SKM-1 treated with dmso at 0.1 percent for 144 hours (cell line): Measurements from ENCODE around the gene VCP.

Source experiments
- DNase-seq: peaks from one replicate; lab custom pipeline; 2025; ENCODE audit not compliant: unreplicated experiment; lab: John Stamatoyannopoulos, UW

VCP gene

DNA sequence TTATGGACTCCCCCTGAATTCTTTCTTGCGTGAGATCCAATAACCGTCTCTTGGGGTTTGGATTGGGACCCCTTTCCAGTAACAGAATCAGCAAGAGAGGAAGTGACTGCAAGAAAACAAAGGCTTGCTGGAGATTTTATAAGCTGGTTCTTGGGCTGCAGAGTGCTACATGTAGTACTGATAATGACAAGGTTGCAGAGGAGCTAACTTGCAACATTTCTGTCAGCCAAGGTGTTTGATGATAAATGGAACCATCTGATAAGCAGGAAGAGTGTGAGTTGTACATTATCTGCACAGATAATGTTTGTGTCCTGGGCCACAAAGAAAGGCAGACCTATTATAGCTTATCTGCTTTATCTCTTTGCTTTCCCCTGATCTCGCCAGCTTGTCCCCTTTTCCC is 45.8 kb downstream of the VCP start:
- no peak for DNase-seq

DNA sequence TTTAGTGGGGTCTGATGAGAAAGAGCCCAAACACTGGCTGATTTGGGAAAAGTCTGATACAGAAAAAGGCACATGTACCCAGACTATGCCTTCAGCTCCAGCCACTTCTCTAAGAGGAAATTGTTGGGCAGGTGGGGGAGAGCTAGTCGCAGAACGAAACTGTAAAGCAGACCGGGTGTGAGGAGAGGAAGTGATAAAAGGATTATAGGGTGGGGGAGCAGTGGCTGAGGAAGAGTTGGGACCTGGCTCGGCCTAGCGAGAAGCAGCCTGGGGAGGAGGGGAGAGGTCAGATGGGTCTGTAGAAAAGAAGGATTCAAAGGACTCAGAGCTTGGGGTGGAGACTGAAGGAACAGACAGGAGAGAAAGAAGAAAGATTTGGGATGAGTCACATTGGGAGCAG is 49.0 kb downstream of the VCP start:
- DNase-seq, result peak; percentile 63

DNA sequence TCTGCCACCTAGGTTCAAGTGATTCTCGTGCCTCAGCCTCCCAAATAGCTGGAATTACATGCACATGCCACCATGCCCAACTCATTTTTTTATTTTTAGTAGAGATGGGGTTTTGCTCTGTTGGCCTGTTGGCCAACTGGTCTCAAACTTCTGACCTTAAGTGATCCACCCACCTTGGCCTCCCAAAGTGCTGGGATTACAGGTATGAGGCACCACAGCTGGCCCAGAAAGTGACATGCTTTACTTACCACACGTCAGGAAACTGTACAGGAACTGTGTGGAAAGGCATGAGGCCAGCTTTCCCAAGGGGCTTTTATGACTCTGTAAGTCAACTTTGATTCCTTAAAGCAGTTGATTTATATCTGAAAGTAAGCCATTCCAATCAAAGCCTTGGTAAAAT is 57.9 kb downstream of the VCP start:
- DNase-seq, result no peak

DNA sequence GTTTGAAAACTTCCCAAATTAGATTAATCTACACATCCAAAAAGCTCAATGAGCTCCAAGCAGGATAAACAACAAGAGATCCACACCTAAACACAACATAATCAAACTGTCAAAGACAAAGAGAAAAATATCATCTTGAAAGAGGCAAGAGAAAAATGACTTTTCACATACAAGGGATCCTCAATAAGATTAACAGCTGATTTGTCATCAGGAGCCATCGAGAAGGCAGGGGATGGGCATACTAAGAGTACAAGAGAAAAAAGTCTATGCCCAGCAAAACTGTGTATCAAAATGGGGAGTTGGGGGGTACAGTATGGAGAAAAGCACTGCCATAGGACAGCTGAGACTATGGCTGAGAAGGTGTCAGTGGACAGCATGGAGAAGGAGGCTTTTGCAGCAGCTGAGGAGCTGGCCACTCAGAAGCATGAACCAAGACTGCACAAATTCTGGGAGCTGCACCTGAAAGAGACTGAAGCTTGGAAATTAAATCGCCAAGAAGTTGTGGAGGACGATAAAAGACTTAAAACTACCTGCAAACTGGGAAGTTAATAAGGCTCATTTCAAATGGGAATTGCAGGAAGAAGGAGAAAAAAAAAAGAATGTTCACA is 62.0 kb downstream of the VCP start:
- DNase-seq, result no peak
